Measurements from ENCODE around the gene PHACTR3.

PHACTR3 gene

DNA sequence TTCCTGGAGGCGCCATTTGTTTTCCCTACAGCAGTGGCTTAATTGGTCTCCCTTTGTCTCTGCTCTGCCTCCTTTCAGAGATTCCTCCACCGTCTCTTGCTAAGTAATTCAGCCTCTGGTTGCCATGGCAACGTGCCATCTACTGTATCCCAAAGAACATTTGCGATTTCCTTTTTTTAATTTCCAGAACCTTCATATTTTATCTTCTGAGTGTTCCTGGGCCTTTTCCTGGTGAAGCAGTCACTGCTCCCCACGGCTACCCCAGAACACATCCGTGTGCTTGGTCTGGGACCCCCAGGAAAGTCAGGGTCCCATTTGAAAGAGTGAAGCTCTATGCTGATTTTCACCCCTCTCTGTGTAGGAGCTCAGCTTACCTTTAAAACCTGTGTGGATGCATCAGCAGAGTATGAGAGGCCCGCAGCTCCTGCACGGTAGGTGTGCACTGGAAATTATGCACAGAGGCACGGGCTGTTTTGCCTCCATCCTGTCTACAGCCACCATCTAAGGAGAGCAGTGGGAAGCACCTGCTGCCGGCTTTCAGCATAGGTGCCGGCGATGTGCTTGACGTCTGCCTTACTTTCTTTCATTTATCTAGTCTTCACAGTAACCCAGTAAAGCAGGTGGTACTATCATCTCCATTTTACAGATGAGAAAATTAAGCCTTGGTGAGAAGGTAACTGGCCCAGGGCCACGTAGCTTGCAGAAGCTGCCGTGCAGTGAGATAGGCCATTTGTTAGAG lies 206.3 kb downstream of the PHACTR3 start:
- no peaks in the 10 kb centered on the region for H3K9me3 ChIP-seq (ENCODE audit: severe bottlenecking)
- H3K4me3 ChIP-seq (ENCODE audit: severe bottlenecking) = no peak overlapping the region
- DNase-seq (ENCODE audit: low spot score) (peak; percentile 66), ATAC-seq (ENCODE audit: low read depth) (no peak)
- no peaks in the 10 kb centered on the region for H3K4me1 ChIP-seq (ENCODE audit: insufficient read depth, poor library complexity, severe bottlenecking)
- H3K27ac ChIP-seq (ENCODE audit: poor library complexity, severe bottlenecking) = no peak overlapping the region
- H3K36me3 ChIP-seq (ENCODE audit: low read depth) = no peaks in the 10 kb centered on the region
- no peaks in the 10 kb centered on the region for H3K27me3 ChIP-seq (ENCODE audit: insufficient read depth, poor library complexity, severe bottlenecking)
- TF ChIP-seq, protein P1, sequence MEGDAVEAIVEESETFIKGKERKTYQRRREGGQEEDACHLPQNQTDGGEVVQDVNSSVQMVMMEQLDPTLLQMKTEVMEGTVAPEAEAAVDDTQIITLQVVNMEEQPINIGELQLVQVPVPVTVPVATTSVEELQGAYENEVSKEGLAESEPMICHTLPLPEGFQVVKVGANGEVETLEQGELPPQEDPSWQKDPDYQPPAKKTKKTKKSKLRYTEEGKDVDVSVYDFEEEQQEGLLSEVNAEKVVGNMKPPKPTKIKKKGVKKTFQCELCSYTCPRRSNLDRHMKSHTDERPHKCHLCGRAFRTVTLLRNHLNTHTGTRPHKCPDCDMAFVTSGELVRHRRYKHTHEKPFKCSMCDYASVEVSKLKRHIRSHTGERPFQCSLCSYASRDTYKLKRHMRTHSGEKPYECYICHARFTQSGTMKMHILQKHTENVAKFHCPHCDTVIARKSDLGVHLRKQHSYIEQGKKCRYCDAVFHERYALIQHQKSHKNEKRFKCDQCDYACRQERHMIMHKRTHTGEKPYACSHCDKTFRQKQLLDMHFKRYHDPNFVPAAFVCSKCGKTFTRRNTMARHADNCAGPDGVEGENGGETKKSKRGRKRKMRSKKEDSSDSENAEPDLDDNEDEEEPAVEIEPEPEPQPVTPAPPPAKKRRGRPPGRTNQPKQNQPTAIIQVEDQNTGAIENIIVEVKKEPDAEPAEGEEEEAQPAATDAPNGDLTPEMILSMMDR (IDR thresholded peaks at IDR 0.05; ENCODE audit: poor library complexity, severe bottlenecking) = no peak

DNA sequence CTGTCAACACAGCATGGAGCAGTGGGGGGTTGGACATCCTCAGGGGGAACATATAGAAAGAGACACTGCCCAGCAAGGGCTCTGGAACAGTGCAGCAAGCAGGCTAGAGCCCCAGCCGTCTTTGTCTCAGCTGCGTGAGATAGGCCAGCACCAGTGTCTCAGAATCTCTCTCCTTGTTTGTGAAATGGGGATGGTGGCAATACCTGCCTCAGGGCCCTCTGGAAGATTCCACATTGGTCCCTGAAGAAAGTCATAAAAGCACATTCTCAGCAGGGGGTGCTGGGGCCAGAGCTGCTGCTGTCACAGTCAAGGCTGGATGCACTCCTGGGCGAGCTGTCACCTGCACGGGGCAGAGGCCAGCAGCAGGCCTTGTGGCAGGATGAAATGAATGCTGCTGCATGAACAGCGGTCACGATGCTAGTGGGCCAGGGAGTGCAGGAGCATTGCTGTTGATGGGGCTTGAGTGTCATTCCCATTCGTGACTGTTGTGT lies 207.4 kb downstream of the PHACTR3 start:
- no peaks in the 10 kb centered on the region for H3K27me3 ChIP-seq (ENCODE audit: insufficient read depth, poor library complexity, severe bottlenecking)
- no peak for ATAC-seq (ENCODE audit: low read depth)

GRCh38 chr20:59812286-59813125 lies 208.2 kb downstream of the PHACTR3 start:
- H3K4me1 ChIP-seq (ENCODE audit: insufficient read depth, poor library complexity, severe bottlenecking) = no peaks in the 10 kb centered on the region
- no peaks in the 10 kb centered on the region for H3K36me3 ChIP-seq (ENCODE audit: low read depth)
- no peaks in the 10 kb centered on the region for H3K9me3 ChIP-seq (ENCODE audit: severe bottlenecking)
- no peak overlapping the region for H3K27ac ChIP-seq (ENCODE audit: poor library complexity, severe bottlenecking)
- no peak overlapping the region for H3K4me3 ChIP-seq (ENCODE audit: severe bottlenecking)
- ATAC-seq (ENCODE audit: low read depth) (no peak), DNase-seq (ENCODE audit: low spot score) (peak; percentile 72)
- TF ChIP-seq, protein P1 (IDR thresholded peaks at IDR 0.05; ENCODE audit: poor library complexity, severe bottlenecking) = no peak
- H3K27me3 ChIP-seq (ENCODE audit: insufficient read depth, poor library complexity, severe bottlenecking) = no peaks in the 10 kb centered on the region

More for the DNA sequence above, 207.4 kb downstream of the PHACTR3 start:
- TF ChIP-seq, protein P1 (IDR thresholded peaks at IDR 0.05; ENCODE audit: poor library complexity, severe bottlenecking) = no peak
- Histone ChIP-seq H3K27ac (ENCODE audit: poor library complexity, severe bottlenecking) (no peak overlapping the region), H3K36me3 (ENCODE audit: low read depth) (no peaks in the 10 kb centered on the region), H3K9me3 (ENCODE audit: severe bottlenecking) (no peaks in the 10 kb centered on the region), H3K4me1 (ENCODE audit: insufficient read depth, poor library complexity, severe bottlenecking) (no peaks in the 10 kb centered on the region), H3K4me3 (ENCODE audit: severe bottlenecking) (no peak overlapping the region)
- DNase-seq (ENCODE audit: low spot score) = peak; percentile 74

GRCh38 chr20:59813126-59813947 lies 209.0 kb downstream of the PHACTR3 start:
- Histone ChIP-seq H3K4me1 (ENCODE audit: insufficient read depth, poor library complexity, severe bottlenecking) (no peaks in the 10 kb centered on the region), H3K4me3 (ENCODE audit: severe bottlenecking) (no peak overlapping the region), H3K9me3 (ENCODE audit: severe bottlenecking) (no peaks in the 10 kb centered on the region), H3K27ac (ENCODE audit: poor library complexity, severe bottlenecking) (no peak overlapping the region), H3K36me3 (ENCODE audit: low read depth) (no peaks in the 10 kb centered on the region), H3K27me3 (ENCODE audit: insufficient read depth, poor library complexity, severe bottlenecking) (no peaks in the 10 kb centered on the region)
- ATAC-seq (ENCODE audit: low read depth) (peak; percentile 3; the same call in 1 of the 3 replicates), DNase-seq (ENCODE audit: low spot score) (peak; percentile 75)
- TF ChIP-seq, protein P1 (IDR thresholded peaks at IDR 0.05; ENCODE audit: poor library complexity, severe bottlenecking) = no peak
